HepG2 (cell line): ENCODE data around the gene THRB. TPM values are rescaled to one million over a fixed set of nuclear protein-coding genes. Genes with fewer than 3 reads are reported as not detected.

Experiments used
- ATAC-seq: fragments of 200-7000 bp; cut with Tn5 transposase; 3 replicates; pipeline ENCODE4 v1.9.1; 2020; ENCODE audit warnings: mild to moderate bottlenecking, moderate library complexity
- BruUV-seq: library from RNA; stranded (reverse); fragments of 400-500 nt; replicated peaks from 2 replicates; lab custom pipeline; 2021; lab: Mats Ljungman, UMichigan
- CTCF ChIA-PET: fragments of 300-600 bp; formaldehyde crosslinking; extraction: SDS; loops from one replicate; lab custom pipeline; 2021; ENCODE audit warnings: low total read pairs, inconsistent platforms, low intra/inter-chr PET ratio; lab: Yijun Ruan, JAX
- POLR2A ChIA-PET: fragments of 350-600 bp; sonication (Branson Sonifier 250); formaldehyde crosslinking; loops from one replicate; lab custom pipeline; 2020; ENCODE audit warnings: antibody characterized with exemption, inconsistent platforms; lab: Yijun Ruan, JAX
- DNase-seq: peaks from one replicate; pipeline ENCODE4 v3.0.0-alpha.2; 2015; ENCODE audit warnings: low spot score
- FAIRE-seq: peaks from 3 replicates; lab custom pipeline; 2011; peaks lifted over from hg19 to GRCh38; lab: Jason Lieb, UNC
- H2AFZ ChIP-seq: one replicate; pipeline ENCODE4 v1.6.1; 2011; ENCODE audit warnings: low read length, inconsistent platforms
- H3K27ac ChIP-seq: fragments of 300-600 bp; 3 replicates; pipeline ENCODE4 v1.8.0; 2011; ENCODE audit warnings: mixed run types, mild to moderate bottlenecking, mixed read lengths, low read length, inconsistent platforms; ENCODE audit not compliant: insufficient read depth; ENCODE audit errors: extremely low read length
- H3K27me3 ChIP-seq, 2 experiments: fragments of 200-600 bp in 1 of 2; 2 replicates in 1 of 2; 3 replicates in 1 of 2; pipeline versions ENCODE4 v1.6.0 to v1.8.0; 2011; ENCODE audit warnings: low read length in 2 of 2, mild to moderate bottlenecking in 2 of 2, moderate library complexity in 2 of 2, inconsistent platforms in 1 of 2; ENCODE audit not compliant: insufficient read depth in 2 of 2, control insufficient read depth in 1 of 2
- H3K36me3 ChIP-seq, 2 experiments: fragments of 200-600 bp in 1 of 2; replicated peaks in 1 of 2; 2 replicates in 1 of 2; 3 replicates in 1 of 2; pipeline versions ENCODE4 v1.5.1 to v1.8.0; 2011; ENCODE audit warnings: low read length in 2 of 2, inconsistent platforms in 1 of 2; ENCODE audit not compliant: insufficient read depth in 2 of 2, control insufficient read depth in 1 of 2
- H3K4me1 ChIP-seq: 2 replicates; pipeline ENCODE4 v1.5.1; 2012; ENCODE audit warnings: low read length, inconsistent platforms; ENCODE audit not compliant: insufficient read depth
- H3K4me2 ChIP-seq: 2 replicates; pipeline ENCODE4 v1.6.0; 2011; ENCODE audit warnings: low read depth, low read length, inconsistent platforms
- H3K4me3 ChIP-seq, 3 experiments: fragments of 200-600 bp in 1 of 3; sonication (generic), shearing (Covaris generic) in 1 of 3; replicated peaks in 1 of 3; 2 replicates each; pipeline ENCODE4 v1.5.1; 2011 to 2016; ENCODE audit warnings: low read length in 3 of 3, inconsistent platforms in 2 of 3, low read depth in 2 of 3, mild to moderate bottlenecking in 2 of 3, control low read depth in 1 of 3, mixed read lengths in 1 of 3; ENCODE audit not compliant: insufficient read depth in 1 of 3
- H3K79me2 ChIP-seq: one replicate; pipeline ENCODE4 v1.6.1; 2011; ENCODE audit warnings: low read length, inconsistent platforms; ENCODE audit not compliant: insufficient read depth
- H3K9ac ChIP-seq: 2 replicates; pipeline ENCODE4 v1.6.0; 2011; ENCODE audit warnings: mild to moderate bottlenecking, low read depth, low read length, inconsistent platforms; ENCODE audit not compliant: insufficient read depth
- H3K9me3 ChIP-seq: 2 replicates; pipeline ENCODE4 v1.5.1; 2012; ENCODE audit warnings: mild to moderate bottlenecking, low read length
- H4K20me1 ChIP-seq: 2 replicates; pipeline ENCODE4 v1.6.0; 2011; ENCODE audit warnings: inconsistent platforms, mild to moderate bottlenecking, low read length, moderate library complexity; ENCODE audit not compliant: insufficient read depth
- ATF4 ChIP-seq, 2 experiments: fragments of 450-650 bp in 1 of 2; sonication (generic) in 1 of 2; formaldehyde crosslinking; IDR thresholded peaks; 2 replicates each; pipeline versions ENCODE4 v1.5.0 to v1.8.0; 2020 to 2022; ENCODE audit warnings: mild to moderate bottlenecking in 1 of 2, missing genetic modification reagents in 1 of 2
- CENPX ChIP-seq: sonication (generic); formaldehyde crosslinking; IDR thresholded peaks from 2 replicates; pipeline ENCODE4 v1.9.0; 2021; ENCODE audit warnings: mild to moderate bottlenecking, missing genetic modification reagents, moderate library complexity
- DRAP1 ChIP-seq: IDR thresholded peaks from 2 replicates; pipeline ENCODE4 v1.6.1; 2016; ENCODE audit warnings: missing genetic modification reagents, missing compliant biosample characterization
- KIAA2018 ChIP-seq: sonication (generic); formaldehyde crosslinking; IDR thresholded peaks from 2 replicates; pipeline ENCODE4 v1.5.0; 2020; ENCODE audit warnings: mild to moderate bottlenecking, missing genetic modification reagents, borderline replicate concordance
- PCBP2 ChIP-seq: fragments of 200-400 bp; formaldehyde crosslinking; optimal IDR thresholded peaks from 2 replicates; pipeline ENCODE3; 2018; ENCODE audit warnings: low read length, low read depth; ENCODE audit not compliant: poor library complexity, severe bottlenecking
- REPIN1 ChIP-seq: sonication (generic); formaldehyde crosslinking; IDR thresholded peaks from 2 replicates; pipeline ENCODE4 v1.8.0; 2022; ENCODE audit warnings: missing genetic modification reagents, low read depth, mild to moderate bottlenecking, borderline replicate concordance
- RNF2 ChIP-seq: fragments of 450-650 bp; conservative IDR thresholded peaks from 2 replicates; pipeline ENCODE4 v1.6.1; 2016; ENCODE audit warnings: low read depth
- TOE1 ChIP-seq: sonication (generic); formaldehyde crosslinking; IDR thresholded peaks from 2 replicates; pipeline ENCODE4 v1.4.0; 2020; ENCODE audit warnings: mild to moderate bottlenecking, missing genetic modification reagents
- ZC3H4 ChIP-seq: sonication (generic); formaldehyde crosslinking; IDR thresholded peaks from 2 replicates; pipeline ENCODE4 v1.4.0; 2020; ENCODE audit warnings: missing genetic modification reagents, borderline replicate concordance
- ZNF446 ChIP-seq: sonication (generic); formaldehyde crosslinking; IDR thresholded peaks from 2 replicates; pipeline ENCODE4 v1.5.0; 2020; ENCODE audit warnings: mild to moderate bottlenecking, missing genetic modification reagents
- ZNF513 ChIP-seq: sonication (generic); formaldehyde crosslinking; conservative IDR thresholded peaks from 2 replicates; pipeline ENCODE4 v1.5.0; 2020; ENCODE audit warnings: missing genetic modification reagents
- ZNF598 ChIP-seq: sonication (generic); formaldehyde crosslinking; IDR thresholded peaks from 2 replicates; pipeline ENCODE4 v1.5.1; 2020; ENCODE audit warnings: mild to moderate bottlenecking, missing genetic modification reagents, borderline replicate concordance
- ZNF619 ChIP-seq: sonication (generic); formaldehyde crosslinking; IDR thresholded peaks from 2 replicates; pipeline ENCODE4 v1.4.0; 2020; ENCODE audit warnings: mild to moderate bottlenecking, missing genetic modification reagents
- ZNF772 ChIP-seq: sonication (generic); formaldehyde crosslinking; IDR thresholded peaks from 2 replicates; pipeline ENCODE4 v1.5.0; 2020; ENCODE audit warnings: mild to moderate bottlenecking, missing genetic modification reagents
- WGBS: methylation state at CpG from one replicate; pipeline ENCODE4 v1.1.6; 2017; ENCODE audit warnings: low lambda C conversion rate; 5-methylcytosine and 5-hydroxymethylcytosine counted together
- in situ Hi-C: cut with HindIII; loops from 2 replicates; pipeline ENCODE4 v1.10.0; 2017; ENCODE audit warnings: low pct_unique_long_range_greater_than_20kb; ENCODE audit not compliant: extremely low pct_ligation_motif_present
- intact Hi-C: fragments of 100-400 bp; cut with micrococcal nuclease; formaldehyde crosslinking; loops from one replicate; pipeline ENCODE4 v1.10.0; 2022; ENCODE audit not compliant: unreplicated experiment
- polyA plus RNA-seq, 8 experiments: library from polyadenylated mRNA; depleted of rRNA in 3 of 8; stranded (reverse) in 7 of 8; unstranded in 1 of 8; fragments of >200 nt; fragmentation: Illumina TruSeq in 4 of 8; extraction: Trizol in 4 of 8; gene quantifications; 2 replicates each; pipeline versions ENCODE4 v1.2.1 to v1.2.3, GENCODE V29; 2011 to 2016; ENCODE audit warnings: low read depth in 4 of 8, missing spikeins in 1 of 8, mixed read lengths in 1 of 8; ENCODE audit not compliant: insufficient read depth in 1 of 8
- total RNA-seq, 5 experiments: library from RNA; depleted of rRNA; stranded (reverse); fragments of >200 nt; fragmentation: Illumina TruSeq; extraction: Trizol; gene quantifications; 2 replicates each; pipeline ENCODE4 v1.2.3, GENCODE V29; 2016; ENCODE audit warnings: low read depth in 1 of 5

Gene THRB
- total and polyA plus RNA-seq, 2 of the 13 experiments (the other 11 are each of a cell fraction or from before 2014, with no cell fraction given), result 4.7 to 22.7 TPM

GRCh38 chr3:24341668-24342067 is 153.0 kb downstream of the THRB start (continued):
- TF ChIP-seq PCBP2 (no peak), REPIN1 (no peak), RNF2 (no peak), CENPX (CRISPR knock-in tag) (no peak), ZC3H4 (CRISPR knock-in tag) (no peak), TOE1 (CRISPR knock-in tag) (no peak), ZNF446 (CRISPR knock-in tag) (no peak), ZNF772 (no peak), ZNF619 (no peak), ZNF598 (no peak), ZNF513 (no peak)
- TF ChIP-seq, all 625 proteins: peak for 0

GRCh38 chr3:24340966-24341365 is 153.7 kb downstream of the THRB start:
- in situ Hi-C loops (no loop called here), intact Hi-C loops (no loop called here)
- no peak for ATAC-seq
- Histone ChIP-seq H3K9me3 (no peaks in the 10 kb centered on the region), H3K79me2 (peaks cover 3% of the 10 kb centered on the region), H3K36me3 (no peaks in the 10 kb centered on the region), H3K27me3 (no peaks in the 10 kb centered on the region), H3K4me3 (no peak overlapping the region), H3K4me2 (no peak overlapping the region), H3K9ac (no peak overlapping the region), H2AFZ (no peak overlapping the region), H3K27ac (no peak overlapping the region), H3K4me1 (peaks cover 11% of the 10 kb centered on the region), H4K20me1 (no peaks in the 10 kb centered on the region)
- ChIA-PET POLR2A (no interaction called here), CTCF (no interaction called here)
- FAIRE-seq, result no peak
- BruUV-seq, result no TSS peak
- no peak for DNase-seq
- WGBS, result 91% methylated on average over 4 of the region's 4 CpGs
- no peak for TF ChIP-seq ATF4 (CRISPR knock-in tag; IDR thresholded peaks at IDR 0.05)
- TF ChIP-seq KIAA2018, result no peak
- no peak for TF ChIP-seq DRAP1 (CRISPR knock-in tag)
